ENCODE measurements around the gene SPATA12.

SPATA12 gene

GRCh38 chr3:57120451-57121174 lies 60.1 kb downstream of the SPATA12 start:
- no peak for DNase-seq
